GM13977 (cell line): ENCODE data around the gene ARAP2.
"Not testable (repeated sequence)": the region's sequence is repeated elsewhere in the genome, so short reads cannot be mapped to it uniquely, and the experiment has no call there.

Experiments used
- DNase-seq: peaks from one replicate; pipeline ENCODE4 v3.0.0; 2012; ENCODE audit warnings: low spot score
- in situ Hi-C: fragments of 300-500 bp; cut with MboI; formaldehyde crosslinking; loops from one replicate; pipeline ENCODE4 v1.12.0; 2022; ENCODE audit warnings: low sequenced_read_pairs, low pct_unique_long_range_greater_than_20kb, mixed read lengths, inconsistent platforms; ENCODE audit not compliant: unreplicated experiment
- TF ChIP-seq, protein P1 (sequence below): IDR thresholded peaks from 2 replicates; pipeline ENCODE4 v1.5.1; 2012; ENCODE audit warnings: mild to moderate bottlenecking, control low read depth; ENCODE audit not compliant: insufficient read depth; ENCODE audit errors: extremely low read depth, missing control alignments

Gene ARAP2

DNA sequence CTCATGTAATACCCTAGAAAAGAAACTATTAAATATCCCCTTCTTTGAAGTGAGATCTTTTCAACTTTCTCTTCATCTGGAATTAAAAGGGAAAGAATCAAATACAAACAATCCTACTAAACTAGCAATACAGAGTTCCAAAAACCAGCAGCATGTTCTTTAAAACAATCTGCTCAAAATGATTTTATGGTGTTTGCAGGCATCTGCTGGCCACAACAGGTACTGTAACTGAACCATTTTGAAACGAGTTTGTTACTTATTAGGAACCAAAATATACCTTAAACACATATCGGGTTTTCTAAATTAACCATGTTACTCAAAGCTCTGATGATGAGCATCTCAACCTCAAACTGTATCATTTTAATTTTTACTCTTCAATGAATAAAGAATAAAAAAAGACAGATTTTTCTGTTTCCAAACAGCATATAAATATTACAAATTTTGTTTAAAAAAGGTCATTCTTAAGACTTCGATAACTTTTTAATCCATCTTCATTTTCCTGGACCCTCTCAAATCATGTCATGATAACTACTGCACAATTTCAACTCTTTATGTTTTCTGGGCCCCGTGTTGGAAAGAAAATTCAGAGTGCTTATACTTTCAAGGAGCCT, 56.5 kb downstream of the ARAP2 start:
- in situ Hi-C loops, result no loop called here
- DNase-seq, result peak; percentile 8
- TF ChIP-seq, protein P1, sequence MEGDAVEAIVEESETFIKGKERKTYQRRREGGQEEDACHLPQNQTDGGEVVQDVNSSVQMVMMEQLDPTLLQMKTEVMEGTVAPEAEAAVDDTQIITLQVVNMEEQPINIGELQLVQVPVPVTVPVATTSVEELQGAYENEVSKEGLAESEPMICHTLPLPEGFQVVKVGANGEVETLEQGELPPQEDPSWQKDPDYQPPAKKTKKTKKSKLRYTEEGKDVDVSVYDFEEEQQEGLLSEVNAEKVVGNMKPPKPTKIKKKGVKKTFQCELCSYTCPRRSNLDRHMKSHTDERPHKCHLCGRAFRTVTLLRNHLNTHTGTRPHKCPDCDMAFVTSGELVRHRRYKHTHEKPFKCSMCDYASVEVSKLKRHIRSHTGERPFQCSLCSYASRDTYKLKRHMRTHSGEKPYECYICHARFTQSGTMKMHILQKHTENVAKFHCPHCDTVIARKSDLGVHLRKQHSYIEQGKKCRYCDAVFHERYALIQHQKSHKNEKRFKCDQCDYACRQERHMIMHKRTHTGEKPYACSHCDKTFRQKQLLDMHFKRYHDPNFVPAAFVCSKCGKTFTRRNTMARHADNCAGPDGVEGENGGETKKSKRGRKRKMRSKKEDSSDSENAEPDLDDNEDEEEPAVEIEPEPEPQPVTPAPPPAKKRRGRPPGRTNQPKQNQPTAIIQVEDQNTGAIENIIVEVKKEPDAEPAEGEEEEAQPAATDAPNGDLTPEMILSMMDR, result peak; percentile 61

DNA sequence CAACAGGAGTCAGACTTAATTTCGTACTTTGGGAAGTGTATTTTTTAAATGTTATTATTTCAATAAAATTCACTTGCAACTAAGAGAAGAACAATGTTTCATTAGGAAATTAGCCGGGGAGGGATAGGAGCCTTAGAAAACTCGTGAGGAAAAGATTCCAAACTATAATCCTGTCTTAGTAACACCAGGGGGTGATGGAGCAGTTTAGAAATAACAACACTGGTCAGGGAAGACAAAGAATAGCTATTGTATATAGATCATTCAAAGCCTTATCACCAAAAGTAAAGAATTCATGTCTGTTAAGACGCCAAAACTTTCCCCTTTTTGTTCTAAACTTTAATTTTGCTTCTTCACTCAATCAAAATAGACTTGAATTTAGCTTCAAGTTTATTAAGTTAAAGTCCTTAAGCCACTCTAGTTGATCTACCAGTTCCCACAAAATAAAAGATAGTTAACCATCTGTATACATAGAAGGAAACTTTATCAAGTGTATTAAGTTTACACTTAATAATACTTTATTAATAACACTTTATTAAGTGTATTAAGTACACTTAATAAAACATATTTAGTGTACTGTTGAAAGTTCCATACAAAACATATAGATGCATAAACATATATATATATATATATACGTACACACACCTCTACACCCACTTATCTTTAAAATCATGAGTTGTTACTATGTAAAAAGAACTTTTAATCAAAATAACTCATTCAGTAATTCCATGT, 60.5 kb downstream of the ARAP2 start:
- DNase-seq, result no peak
- TF ChIP-seq, protein P1, result no peak
- in situ Hi-C loops, result no loop called here

DNA sequence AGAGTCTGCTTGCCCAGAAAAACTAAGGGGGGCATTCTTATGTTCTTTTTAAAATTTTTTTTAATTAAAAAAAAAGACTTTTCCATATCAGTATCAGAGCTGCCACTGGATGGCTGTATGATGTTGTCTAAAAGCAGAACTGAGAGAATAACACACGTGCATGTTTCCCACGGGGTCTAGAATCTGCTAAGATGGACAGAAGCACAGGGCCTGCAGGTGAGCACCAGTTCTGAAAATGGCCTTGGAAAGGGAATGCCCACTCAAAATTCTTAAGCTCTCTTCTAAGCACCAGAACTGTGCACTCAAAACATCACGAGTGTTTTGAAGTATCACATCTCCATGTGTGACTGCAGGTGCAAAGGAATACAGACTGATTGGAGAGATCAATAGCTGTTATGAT, 61.1 kb downstream of the ARAP2 start:
- in situ Hi-C loops, result no loop called here
- TF ChIP-seq, protein P1, result no peak
- no peak for DNase-seq

DNA sequence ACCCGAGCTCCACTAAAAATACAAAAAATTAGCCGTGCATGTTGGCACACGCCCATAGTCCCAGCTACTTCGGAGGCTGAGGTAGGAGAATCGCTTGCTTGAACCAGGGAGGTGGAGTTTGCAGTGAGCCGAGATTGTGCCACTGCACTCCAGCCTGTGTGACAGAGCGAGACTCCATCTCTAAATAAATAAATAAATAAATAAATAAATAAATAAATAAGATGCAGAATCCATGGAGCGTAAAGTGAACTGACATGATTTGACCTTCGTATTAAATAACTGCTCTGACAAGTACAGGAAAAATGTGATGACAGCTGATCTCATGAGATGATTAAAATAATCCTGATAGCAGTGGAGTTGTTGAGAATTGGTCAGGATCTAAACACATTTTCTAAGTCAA, 62.0 kb downstream of the ARAP2 start:
- DNase-seq, in situ Hi-C loops: not testable (repeated sequence)

DNA sequence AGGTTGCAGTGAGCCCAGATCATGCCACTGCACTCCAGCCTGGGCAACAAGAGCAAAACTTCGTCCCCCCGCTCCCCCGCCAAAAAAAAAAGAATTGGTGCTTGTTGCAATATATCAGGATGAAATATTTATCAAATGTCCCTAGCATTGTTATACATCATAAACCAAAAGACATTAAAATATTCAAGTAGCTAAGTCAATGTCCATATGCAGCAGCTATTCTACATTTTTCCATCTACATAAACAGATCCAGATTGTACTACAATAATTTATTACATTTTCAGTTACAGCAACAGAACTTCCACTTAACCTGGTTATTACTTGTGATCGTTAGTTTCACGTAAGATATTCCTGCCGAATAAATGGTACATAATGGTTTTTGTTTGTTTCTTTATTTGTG, 64.1 kb downstream of the ARAP2 start:
- in situ Hi-C loops, result no loop called here
- TF ChIP-seq, protein P1, result no peak
- DNase-seq, result no peak

GRCh38 chr4:36178484-36178883, 65.8 kb downstream of the ARAP2 start:
- TF ChIP-seq, protein P1, result no peak
- DNase-seq, result no peak
- in situ Hi-C loops, result no loop called here

DNA sequence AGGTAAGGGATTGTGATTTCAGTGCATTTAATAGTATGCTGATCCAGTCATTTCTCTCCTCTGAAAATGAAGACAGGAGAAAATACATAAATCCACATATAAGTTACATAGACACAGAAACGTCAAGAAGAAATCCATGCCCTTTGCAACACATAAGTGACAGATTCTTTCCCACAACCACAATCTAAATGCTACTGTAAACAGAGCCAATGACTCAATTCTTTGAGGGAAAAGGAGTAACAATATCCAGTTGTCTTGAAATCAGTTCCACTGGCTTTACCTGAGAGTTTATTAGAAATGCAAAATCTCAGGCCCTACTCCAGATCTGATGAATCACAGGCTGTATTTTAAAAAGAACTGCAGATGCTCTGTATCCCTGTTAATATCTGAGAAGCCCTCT, 66.4 kb downstream of the ARAP2 start:
- DNase-seq, result no peak
- in situ Hi-C loops, result no loop called here
- TF ChIP-seq, protein P1, result no peak
